Upper lobe of left lung (tissue), 4 donors: Measurements from ENCODE around the gene TWIST1.

Experiments
- EP300 ChIP-seq, 4 donors: sonication (generic); formaldehyde crosslinking; IDR thresholded peaks; one replicate each; pipeline ENCODE4 v1.5.1; 2017; ENCODE audit warnings: antibody characterized with exemption in 4 of 4, control low read depth in 2 of 4
- TF ChIP-seq, protein P1 (sequence below), 6 experiments: fragments of 450-650 bp in 4 of 6; fragments of 200-600 bp in 2 of 6; sonication (generic) in 2 of 6; IDR thresholded peaks; one replicate each; pipeline ENCODE4 v1.5.1; 2016 to 2019; ENCODE audit warnings: antibody characterized with exemption in 6 of 6

DNA sequence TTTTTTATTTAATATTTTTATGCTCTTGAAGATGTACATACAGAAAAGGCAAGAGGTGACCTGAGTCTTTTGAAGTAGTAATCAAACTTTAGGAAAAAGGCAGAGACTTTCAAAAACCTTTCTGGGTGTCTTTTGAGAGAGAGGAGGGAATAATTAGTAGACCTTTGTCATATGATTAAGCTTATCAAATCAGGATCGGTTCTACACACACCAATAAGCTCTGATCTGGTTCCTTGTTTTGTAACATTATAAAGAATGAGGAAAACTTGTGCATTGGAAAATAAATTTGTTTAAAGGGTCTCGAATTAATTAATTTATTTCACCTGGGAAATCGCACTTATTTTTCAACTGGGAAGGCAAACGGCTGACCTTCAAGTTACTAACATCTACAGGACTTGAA, 11.9 kb downstream of the TWIST1 start:
- TF ChIP-seq EP300 (IDR thresholded peaks at IDR 0.05), result no peak
- TF ChIP-seq, protein P1, sequence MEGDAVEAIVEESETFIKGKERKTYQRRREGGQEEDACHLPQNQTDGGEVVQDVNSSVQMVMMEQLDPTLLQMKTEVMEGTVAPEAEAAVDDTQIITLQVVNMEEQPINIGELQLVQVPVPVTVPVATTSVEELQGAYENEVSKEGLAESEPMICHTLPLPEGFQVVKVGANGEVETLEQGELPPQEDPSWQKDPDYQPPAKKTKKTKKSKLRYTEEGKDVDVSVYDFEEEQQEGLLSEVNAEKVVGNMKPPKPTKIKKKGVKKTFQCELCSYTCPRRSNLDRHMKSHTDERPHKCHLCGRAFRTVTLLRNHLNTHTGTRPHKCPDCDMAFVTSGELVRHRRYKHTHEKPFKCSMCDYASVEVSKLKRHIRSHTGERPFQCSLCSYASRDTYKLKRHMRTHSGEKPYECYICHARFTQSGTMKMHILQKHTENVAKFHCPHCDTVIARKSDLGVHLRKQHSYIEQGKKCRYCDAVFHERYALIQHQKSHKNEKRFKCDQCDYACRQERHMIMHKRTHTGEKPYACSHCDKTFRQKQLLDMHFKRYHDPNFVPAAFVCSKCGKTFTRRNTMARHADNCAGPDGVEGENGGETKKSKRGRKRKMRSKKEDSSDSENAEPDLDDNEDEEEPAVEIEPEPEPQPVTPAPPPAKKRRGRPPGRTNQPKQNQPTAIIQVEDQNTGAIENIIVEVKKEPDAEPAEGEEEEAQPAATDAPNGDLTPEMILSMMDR (IDR thresholded peaks at IDR 0.05), result no peak
